HCT116 (cell line): ENCODE measurements around the gene CCDC142. TPM values are rescaled to one million over a fixed set of nuclear protein-coding genes. Genes with fewer than 3 reads are reported as not detected.

Source experiments
- ATAC-seq: fragments of 200-7000 bp; cut with Tn5 transposase; 2 replicates; pipeline ENCODE4 v1.9.1; 2020; ENCODE audit warnings: mild to moderate bottlenecking, moderate library complexity
- BruUV-seq: library from RNA; stranded (reverse); fragments of 400-500 nt; replicated peaks from 2 replicates; lab custom pipeline; 2021; lab: Mats Ljungman, UMichigan
- CTCF ChIA-PET: fragments of 300-600 bp; sonication (Branson Sonifier 250); formaldehyde crosslinking; loops from one replicate; lab custom pipeline; 2021; ENCODE audit warnings: antibody characterized with exemption; lab: Charles Lee
- POLR2A ChIA-PET: fragments of 300-600, 350-600 bp; sonication (Branson Sonifier 250); formaldehyde crosslinking; loops from one replicate; lab custom pipeline; 2021; ENCODE audit warnings: antibody characterized with exemption; lab: Charles Lee
- RAD21 ChIA-PET, 2 experiments: fragments of 300-600 bp; sonication (Branson Sonifier 250); formaldehyde crosslinking; loops; one replicate each; lab custom pipeline; 2023; ENCODE audit warnings: low total read pairs in 2 of 2; ENCODE audit not compliant: uncharacterized antibody in 2 of 2, unreplicated experiment in 2 of 2, low non-redundant PET in 1 of 2; lab: Charles Lee
- DNase-seq: peaks from one replicate; pipeline ENCODE4 v3.0.0-alpha.2; 2010; ENCODE audit warnings: low read depth, low spot score
- H2AFZ ChIP-seq: fragments of 200-600 bp; shearing (Covaris generic), sonication (generic); 2 replicates; pipeline ENCODE4 v1.6.1; 2017; ENCODE audit warnings: low read depth, mixed run types, mixed read lengths, antibody characterized with exemption, low read length; ENCODE audit not compliant: poor library complexity, severe bottlenecking
- H3K27ac ChIP-seq: 2 replicates; pipeline ENCODE4 v1.5.1; 2012; ENCODE audit warnings: low read depth, low read length
- H3K27me3 ChIP-seq: fragments of 200-600 bp; sonication (generic); 2 replicates; pipeline ENCODE4 v1.6.1; 2016; ENCODE audit warnings: mixed run types, low read length, mixed read lengths; ENCODE audit not compliant: insufficient read depth
- H3K36me3 ChIP-seq, 2 experiments: fragments of 200-500 bp in 1 of 2; fragments of 200-600 bp in 1 of 2; sonication (Bioruptor generic) in 1 of 2; sonication (generic) in 1 of 2; 2 replicates each; pipeline versions ENCODE4 v1.5.1 to v1.6.1; 2014 to 2016; ENCODE audit warnings: low read length in 2 of 2, inconsistent platforms in 1 of 2, mixed read lengths in 1 of 2, mixed run types in 1 of 2; ENCODE audit not compliant: insufficient read depth in 2 of 2, control insufficient read depth in 1 of 2
- H3K4me1 ChIP-seq, 2 experiments: fragments of 200-600 bp in 1 of 2; sonication (generic) in 1 of 2; 2 replicates each; pipeline versions ENCODE4 v1.5.1 to v1.6.1; 2012 to 2017; ENCODE audit warnings: low read length in 2 of 2, inconsistent platforms in 1 of 2, mild to moderate bottlenecking in 1 of 2, mixed read lengths in 1 of 2, mixed run types in 1 of 2, moderate library complexity in 1 of 2; ENCODE audit not compliant: insufficient read depth in 2 of 2, control insufficient read depth in 1 of 2
- H3K4me2 ChIP-seq: fragments of 200-600 bp; sonication (generic); 2 replicates; pipeline ENCODE4 v1.6.1; 2017; ENCODE audit warnings: mixed run types, low read length, mixed read lengths
- H3K4me3 ChIP-seq, 2 experiments: fragments of 200-600 bp in 1 of 2; sonication (generic) in 1 of 2; replicated peaks in 1 of 2; 2 replicates each; pipeline ENCODE4 v1.5.1; 2011 to 2016; ENCODE audit warnings: low read length in 2 of 2, control low read depth in 1 of 2, low read depth in 1 of 2, mild to moderate bottlenecking in 1 of 2, mixed read lengths in 1 of 2, mixed run types in 1 of 2
- H3K79me2 ChIP-seq: fragments of 200-600 bp; sonication (generic); 2 replicates; pipeline ENCODE4 v1.6.1; 2017; ENCODE audit warnings: mild to moderate bottlenecking, mixed run types, low read length, moderate library complexity, mixed read lengths; ENCODE audit not compliant: insufficient read depth
- H3K9ac ChIP-seq: fragments of 200-600 bp; sonication (generic); 2 replicates; pipeline ENCODE4 v1.6.1; 2016; ENCODE audit warnings: low read length, mixed read lengths
- H3K9me2 ChIP-seq: fragments of 200-600 bp; sonication (generic), shearing (Covaris generic); 2 replicates; pipeline ENCODE4 v1.6.1; 2017; ENCODE audit warnings: mixed run types, mild to moderate bottlenecking, moderate library complexity; ENCODE audit not compliant: insufficient read depth
- H3K9me3 ChIP-seq, 2 experiments: fragments of 200-500 bp in 1 of 2; fragments of 200-600 bp in 1 of 2; sonication (Bioruptor generic) in 1 of 2; sonication (generic) in 1 of 2; 2 replicates each; pipeline ENCODE4 v1.6.1; 2014 to 2017; ENCODE audit warnings: low read length in 2 of 2, mixed read lengths in 2 of 2, inconsistent platforms in 1 of 2, low read depth in 1 of 2, mild to moderate bottlenecking in 1 of 2, mixed run types in 1 of 2, moderate library complexity in 1 of 2; ENCODE audit not compliant: control insufficient read depth in 1 of 2, insufficient read depth in 1 of 2
- H4K20me1 ChIP-seq: fragments of 200-600 bp; sonication (generic), shearing (Covaris generic); 2 replicates; pipeline ENCODE4 v1.6.1; 2017; ENCODE audit warnings: mixed run types, mild to moderate bottlenecking, moderate library complexity; ENCODE audit not compliant: insufficient read depth
- CBX3 ChIP-seq: IDR thresholded peaks from 2 replicates; pipeline ENCODE4 v1.6.1; 2012; ENCODE audit warnings: low read depth
- CEBPB ChIP-seq: IDR thresholded peaks from 2 replicates; pipeline ENCODE4 v1.6.1; 2012; ENCODE audit warnings: low read depth
- EGR1 ChIP-seq: IDR thresholded peaks from 2 replicates; pipeline ENCODE4 v1.6.1; 2012; ENCODE audit warnings: low read depth
- EZH2 ChIP-seq: fragments of 200-600 bp; sonication (generic); IDR thresholded peaks from 2 replicates; pipeline ENCODE4 v1.6.1; 2017; ENCODE audit warnings: antibody characterized with exemption, mixed run types
- JUND ChIP-seq: IDR thresholded peaks from 2 replicates; pipeline ENCODE4 v1.6.1; 2012
- POLR2AphosphoS5 ChIP-seq: IDR thresholded peaks from 2 replicates; pipeline ENCODE4 v1.6.1; 2011; ENCODE audit warnings: mild to moderate bottlenecking, low read depth, low read length, moderate library complexity
- RAD21 ChIP-seq: IDR thresholded peaks from 2 replicates; pipeline ENCODE4 v1.6.1; 2012; ENCODE audit warnings: low read depth, mild to moderate bottlenecking
- SIN3A ChIP-seq: IDR thresholded peaks from 2 replicates; pipeline ENCODE4 v1.6.1; 2012; ENCODE audit warnings: low read depth
- SRF ChIP-seq: IDR thresholded peaks from 2 replicates; pipeline ENCODE4 v1.6.1; 2012; ENCODE audit warnings: low read depth
- TCF7L2 ChIP-seq: IDR thresholded peaks from 2 replicates; pipeline ENCODE4 v1.7.0; 2011; ENCODE audit warnings: borderline replicate concordance, inconsistent platforms; ENCODE audit not compliant: insufficient read depth, insufficient read length; ENCODE audit errors: extremely low read depth
- YY1 ChIP-seq: IDR thresholded peaks from 2 replicates; pipeline ENCODE4 v1.6.1; 2011; ENCODE audit warnings: low read length, low read depth, moderate library complexity, mild to moderate bottlenecking; ENCODE audit not compliant: insufficient replicate concordance; ENCODE audit errors: extremely low read depth
- intact Hi-C: fragments of 100-400 bp; cut with micrococcal nuclease; formaldehyde crosslinking; loops from 2 replicates; pipeline ENCODE4 v1.10.0; 2022
- total RNA-seq: library from RNA; stranded (reverse); gene quantifications from one replicate; pipeline ENCODE4 v1.2.1, GENCODE V29; 2021; ENCODE audit not compliant: unreplicated experiment
- TF ChIP-seq, protein P1 (sequence below): IDR thresholded peaks from 2 replicates; pipeline ENCODE4 v1.6.1; 2012
- TF ChIP-seq, protein P2 (sequence below): IDR thresholded peaks from 2 replicates; pipeline ENCODE4 v1.6.1; 2012; ENCODE audit warnings: low read depth
- TF ChIP-seq, protein P3 (sequence below): IDR thresholded peaks from 2 replicates; pipeline ENCODE4 v1.6.1; 2012

CCDC142 gene
- total RNA-seq, 1 experiment from 2014 or later, result 15.0 TPM

DNA sequence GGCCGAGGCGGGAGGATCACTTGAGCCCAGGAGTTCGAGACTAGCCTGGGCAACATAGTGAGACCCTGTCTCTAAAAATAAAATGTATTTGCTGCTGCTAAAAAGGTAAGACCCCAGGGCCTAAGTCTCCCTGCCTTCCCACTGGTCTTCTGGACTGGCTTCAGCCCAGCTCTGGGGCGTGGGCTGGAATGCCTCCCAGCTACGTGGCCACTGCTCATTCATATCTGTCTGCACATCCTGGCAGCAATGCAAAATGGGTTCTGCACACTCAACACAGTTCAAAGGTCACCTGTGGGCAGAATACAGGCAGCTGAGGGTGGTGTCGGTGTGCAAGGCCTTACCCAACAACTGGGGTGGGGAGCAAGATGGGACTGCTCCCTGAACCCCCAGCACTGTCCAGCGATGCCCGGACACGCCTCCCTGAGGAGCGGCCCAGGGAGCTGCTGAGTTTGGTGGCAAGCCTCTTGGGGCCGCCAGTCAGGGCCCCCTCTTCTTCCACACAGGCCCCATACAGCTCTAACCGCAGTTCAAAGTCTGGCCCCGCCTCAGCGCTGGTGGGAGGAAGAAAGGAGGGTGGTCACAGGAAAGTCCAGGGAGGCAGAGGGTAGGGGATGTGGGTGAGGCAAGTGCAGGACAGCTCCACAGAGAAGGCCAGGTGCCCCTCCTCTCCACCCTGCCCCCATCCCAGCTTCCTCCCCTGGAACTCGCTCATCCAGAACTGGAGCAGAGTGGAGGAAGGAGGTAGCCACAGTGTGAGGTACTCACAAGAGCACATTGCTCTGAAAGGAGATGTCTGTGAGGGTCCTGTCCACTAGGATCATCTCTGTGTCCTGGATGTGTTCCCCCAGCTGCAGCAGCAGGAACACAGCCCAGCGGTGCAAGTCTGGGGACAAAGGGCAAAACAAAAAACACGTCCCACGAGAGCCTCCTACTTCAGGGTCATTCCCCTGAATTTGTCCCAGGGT lies 53.0 kb downstream of the CCDC142 start:
- TF ChIP-seq, protein P1, sequence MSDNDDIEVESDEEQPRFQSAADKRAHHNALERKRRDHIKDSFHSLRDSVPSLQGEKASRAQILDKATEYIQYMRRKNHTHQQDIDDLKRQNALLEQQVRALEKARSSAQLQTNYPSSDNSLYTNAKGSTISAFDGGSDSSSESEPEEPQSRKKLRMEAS, result no peak
- TF ChIP-seq YY1, result no peak
- no peak for TF ChIP-seq JUND
- TF ChIP-seq CBX3, result no peak
- no peak for TF ChIP-seq SIN3A
- no peak for TF ChIP-seq EZH2
- TF ChIP-seq POLR2AphosphoS5, result no peak
- no peak for TF ChIP-seq SRF
- TF ChIP-seq TCF7L2, result no peak
- no peak for TF ChIP-seq RAD21
- no peak for TF ChIP-seq CEBPB
- TF ChIP-seq, protein P2, sequence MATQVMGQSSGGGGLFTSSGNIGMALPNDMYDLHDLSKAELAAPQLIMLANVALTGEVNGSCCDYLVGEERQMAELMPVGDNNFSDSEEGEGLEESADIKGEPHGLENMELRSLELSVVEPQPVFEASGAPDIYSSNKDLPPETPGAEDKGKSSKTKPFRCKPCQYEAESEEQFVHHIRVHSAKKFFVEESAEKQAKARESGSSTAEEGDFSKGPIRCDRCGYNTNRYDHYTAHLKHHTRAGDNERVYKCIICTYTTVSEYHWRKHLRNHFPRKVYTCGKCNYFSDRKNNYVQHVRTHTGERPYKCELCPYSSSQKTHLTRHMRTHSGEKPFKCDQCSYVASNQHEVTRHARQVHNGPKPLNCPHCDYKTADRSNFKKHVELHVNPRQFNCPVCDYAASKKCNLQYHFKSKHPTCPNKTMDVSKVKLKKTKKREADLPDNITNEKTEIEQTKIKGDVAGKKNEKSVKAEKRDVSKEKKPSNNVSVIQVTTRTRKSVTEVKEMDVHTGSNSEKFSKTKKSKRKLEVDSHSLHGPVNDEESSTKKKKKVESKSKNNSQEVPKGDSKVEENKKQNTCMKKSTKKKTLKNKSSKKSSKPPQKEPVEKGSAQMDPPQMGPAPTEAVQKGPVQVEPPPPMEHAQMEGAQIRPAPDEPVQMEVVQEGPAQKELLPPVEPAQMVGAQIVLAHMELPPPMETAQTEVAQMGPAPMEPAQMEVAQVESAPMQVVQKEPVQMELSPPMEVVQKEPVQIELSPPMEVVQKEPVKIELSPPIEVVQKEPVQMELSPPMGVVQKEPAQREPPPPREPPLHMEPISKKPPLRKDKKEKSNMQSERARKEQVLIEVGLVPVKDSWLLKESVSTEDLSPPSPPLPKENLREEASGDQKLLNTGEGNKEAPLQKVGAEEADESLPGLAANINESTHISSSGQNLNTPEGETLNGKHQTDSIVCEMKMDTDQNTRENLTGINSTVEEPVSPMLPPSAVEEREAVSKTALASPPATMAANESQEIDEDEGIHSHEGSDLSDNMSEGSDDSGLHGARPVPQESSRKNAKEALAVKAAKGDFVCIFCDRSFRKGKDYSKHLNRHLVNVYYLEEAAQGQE, result no peak
- no peak for TF ChIP-seq EGR1
- TF ChIP-seq, protein P3, sequence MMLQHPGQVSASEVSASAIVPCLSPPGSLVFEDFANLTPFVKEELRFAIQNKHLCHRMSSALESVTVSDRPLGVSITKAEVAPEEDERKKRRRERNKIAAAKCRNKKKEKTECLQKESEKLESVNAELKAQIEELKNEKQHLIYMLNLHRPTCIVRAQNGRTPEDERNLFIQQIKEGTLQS, result no peak
- TF ChIP-seq, all 23 proteins: peak for 0
- no peaks in the 10 kb centered on the region for H3K27me3 ChIP-seq
- peaks cover 31% of the 10 kb centered on the region for H3K79me2 ChIP-seq
- H3K9me3 ChIP-seq, result no peaks in the 10 kb centered on the region
- no peak overlapping the region for H3K4me3 ChIP-seq
- H3K4me2 ChIP-seq, result no peak overlapping the region
- ATAC-seq (no peak), DNase-seq (no peak)
- no peaks in the 10 kb centered on the region for H3K9me2 ChIP-seq
- peaks cover 0 to 9% of the 10 kb centered on the region in 2 experiments; a peak in 2 of 4 replicates for H3K4me1 ChIP-seq
- CTCF ChIA-PET, result no interaction called here
- H3K36me3 ChIP-seq, result peaks cover 43 to 59% of the 10 kb centered on the region in 2 experiments
- H3K9ac ChIP-seq, result no peak overlapping the region
- RAD21 ChIA-PET, result no interaction called here
- intact Hi-C loops, result no loop called here
- H4K20me1 ChIP-seq, result no peaks in the 10 kb centered on the region
- POLR2A ChIA-PET, result interaction anchor here (1.8 kb wide), 1 partner anchor 11 kb away, joined by 7 read pairs; no protein-coding TSS in a partner anchor
- H2AFZ ChIP-seq, result no peak overlapping the region
- BruUV-seq, result no TSS peak
- H3K27ac ChIP-seq, result no peak overlapping the region
